Breast epithelium (tissue), 3 donors: Measurements from ENCODE around the gene APOM.

Experiments used
- POLR2A ChIP-seq: fragments of 450-650 bp; IDR thresholded peaks from one replicate; pipeline ENCODE4 v1.6.1; 2016; ENCODE audit warnings: antibody characterized with exemption, mild to moderate bottlenecking, moderate library complexity
- POLR2AphosphoS5 ChIP-seq, 3 donors: sonication (generic); formaldehyde crosslinking; IDR thresholded peaks; one replicate each; pipeline ENCODE4 v1.6.1; 2017; ENCODE audit warnings: antibody characterized with exemption in 3 of 3
- TF ChIP-seq, protein P1 (sequence below), 3 donors: fragments of 450-650 bp; IDR thresholded peaks; one replicate each; pipeline ENCODE4 v1.5.1; 2016 to 2017; ENCODE audit warnings: antibody characterized with exemption in 3 of 3, mild to moderate bottlenecking in 3 of 3, moderate library complexity in 3 of 3

DNA sequence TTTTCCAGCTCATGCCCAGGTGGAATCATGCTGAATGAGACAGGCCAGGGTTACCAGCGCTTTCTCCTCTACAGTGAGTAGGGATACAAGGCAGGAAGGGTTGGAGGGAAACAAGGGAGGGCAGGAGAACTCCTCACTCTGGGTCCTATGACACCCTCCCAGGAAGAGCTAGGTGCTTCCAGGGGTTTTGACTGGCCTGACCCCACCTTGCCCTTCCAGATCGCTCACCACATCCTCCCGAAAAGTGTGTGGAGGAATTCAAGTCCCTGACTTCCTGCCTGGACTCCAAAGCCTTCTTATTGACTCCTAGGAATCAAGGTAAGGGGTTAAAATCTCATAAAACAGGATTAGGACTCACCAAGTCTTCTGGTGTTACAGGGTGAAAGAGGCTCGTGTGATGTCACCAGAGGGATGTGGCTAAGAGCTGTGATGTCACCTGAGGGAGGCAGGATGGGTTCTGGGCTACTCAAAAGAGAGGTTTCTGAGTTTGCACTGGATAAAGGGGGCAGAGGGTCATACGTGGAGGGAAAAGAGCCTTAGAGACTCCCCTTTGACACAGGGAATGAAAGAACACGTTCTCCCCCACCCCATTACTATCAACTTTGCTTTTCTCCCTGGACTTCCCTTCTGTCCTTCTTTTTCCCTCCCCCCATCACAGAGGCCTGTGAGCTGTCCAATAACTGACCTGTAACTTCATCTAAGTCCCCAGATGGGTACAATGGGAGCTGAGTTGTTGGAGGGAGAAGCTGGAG is 1.9 kb downstream of the APOM start:
- TF ChIP-seq, protein P1, sequence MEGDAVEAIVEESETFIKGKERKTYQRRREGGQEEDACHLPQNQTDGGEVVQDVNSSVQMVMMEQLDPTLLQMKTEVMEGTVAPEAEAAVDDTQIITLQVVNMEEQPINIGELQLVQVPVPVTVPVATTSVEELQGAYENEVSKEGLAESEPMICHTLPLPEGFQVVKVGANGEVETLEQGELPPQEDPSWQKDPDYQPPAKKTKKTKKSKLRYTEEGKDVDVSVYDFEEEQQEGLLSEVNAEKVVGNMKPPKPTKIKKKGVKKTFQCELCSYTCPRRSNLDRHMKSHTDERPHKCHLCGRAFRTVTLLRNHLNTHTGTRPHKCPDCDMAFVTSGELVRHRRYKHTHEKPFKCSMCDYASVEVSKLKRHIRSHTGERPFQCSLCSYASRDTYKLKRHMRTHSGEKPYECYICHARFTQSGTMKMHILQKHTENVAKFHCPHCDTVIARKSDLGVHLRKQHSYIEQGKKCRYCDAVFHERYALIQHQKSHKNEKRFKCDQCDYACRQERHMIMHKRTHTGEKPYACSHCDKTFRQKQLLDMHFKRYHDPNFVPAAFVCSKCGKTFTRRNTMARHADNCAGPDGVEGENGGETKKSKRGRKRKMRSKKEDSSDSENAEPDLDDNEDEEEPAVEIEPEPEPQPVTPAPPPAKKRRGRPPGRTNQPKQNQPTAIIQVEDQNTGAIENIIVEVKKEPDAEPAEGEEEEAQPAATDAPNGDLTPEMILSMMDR (IDR thresholded peaks at IDR 0.05) = no peak
- no peak for TF ChIP-seq POLR2AphosphoS5 (IDR thresholded peaks at IDR 0.05)
- TF ChIP-seq POLR2A = no peak
